Amniotic stem cell (primary cell): ENCODE measurements around the gene HHIPL2.
A peak's percentile ranks its signal among the peaks of the same experiment; 100 is the strongest.

Experiments
- DNase-seq: peaks from one replicate; lab custom pipeline; 2025; lab: John Stamatoyannopoulos, UW

HHIPL2 gene

GRCh38 chr1:222547944-222548671 is at the start of gene HHIPL2:
HHIPL2 (minus strand) TSS chr1:222548104; CDS start chr1:222548044, 60 bp downstream.
- DNase-seq: no peak

- DNase-seq: no peak
Measured at GRCh38 chr1:222596696-222597095, 48.8 kb upstream of the HHIPL2 start.

- DNase-seq: no peak
Measured at GRCh38 chr1:222594789-222595188, 46.9 kb upstream of the HHIPL2 start.

- DNase-seq: no peak
Measured at GRCh38 chr1:222592171-222592570, 44.3 kb upstream of the HHIPL2 start.

DNA sequence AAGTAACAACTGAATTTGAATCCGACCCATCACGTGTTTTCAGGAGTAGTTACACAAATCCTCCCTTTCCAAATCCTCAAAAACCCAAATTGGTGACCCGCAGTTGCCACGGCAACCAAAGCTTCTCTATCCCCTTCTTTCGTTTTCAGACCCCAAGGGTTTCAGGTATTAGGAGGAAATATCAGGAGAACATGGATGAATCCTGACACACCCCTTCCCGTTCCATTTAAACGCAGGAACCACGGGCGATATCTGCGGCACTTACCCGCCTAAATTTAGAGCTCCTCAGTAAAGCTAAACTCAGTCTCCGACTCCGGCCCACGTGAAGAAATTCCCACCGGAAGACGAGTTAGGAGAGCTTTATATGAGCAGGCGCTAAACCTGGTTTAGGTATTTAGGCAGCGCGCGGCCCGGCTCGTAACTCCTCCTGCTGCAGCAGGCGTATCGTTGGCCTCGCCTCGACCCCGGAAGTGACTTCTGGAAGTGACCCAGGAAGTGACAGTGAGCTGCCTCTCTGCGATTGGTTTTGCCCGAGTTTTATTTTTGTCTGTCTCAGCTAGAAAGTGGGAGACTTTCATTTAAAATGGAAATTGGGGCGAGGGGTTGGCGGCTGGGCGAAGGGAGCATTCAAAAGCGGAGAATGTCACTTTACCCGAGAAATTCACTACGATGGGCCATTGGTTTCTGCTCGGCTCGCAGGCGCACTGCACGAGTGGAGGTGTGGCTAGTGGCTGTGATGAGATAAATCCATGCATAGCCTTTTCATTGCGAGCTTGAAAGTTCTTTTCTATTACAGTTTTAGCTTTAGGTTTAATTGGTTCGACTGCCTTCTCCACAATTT is 41.8 kb upstream of the HHIPL2 start, which contains the start of gene TAF1A:
TSS of gene TAF1A (minus strand) at position 472 of the 841 bp plus-strand sequence.
- peak; percentile 69 for DNase-seq

DNA sequence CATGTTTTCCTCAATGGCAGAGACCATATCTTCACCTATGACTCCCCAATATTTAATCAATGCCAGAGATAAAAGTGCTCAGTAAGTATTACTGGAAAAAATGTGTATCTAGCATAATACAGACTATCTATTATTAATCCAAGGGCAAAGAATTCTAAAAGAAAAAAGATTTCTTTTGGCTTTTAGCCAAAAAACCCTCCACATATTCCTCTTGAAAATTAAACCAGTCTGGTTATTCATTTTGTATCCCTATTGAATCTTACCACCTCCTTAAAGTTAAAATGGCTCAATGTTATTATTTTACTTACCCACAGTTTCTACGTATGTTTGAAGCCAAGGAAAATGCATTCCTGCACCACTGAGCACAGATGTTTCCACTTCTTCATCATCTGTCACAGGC is 40.2 kb upstream of the HHIPL2 start:
- no peak for DNase-seq

- no peak for DNase-seq
Measured at GRCh38 chr1:222586842-222587241, 38.9 kb upstream of the HHIPL2 start.

DNA sequence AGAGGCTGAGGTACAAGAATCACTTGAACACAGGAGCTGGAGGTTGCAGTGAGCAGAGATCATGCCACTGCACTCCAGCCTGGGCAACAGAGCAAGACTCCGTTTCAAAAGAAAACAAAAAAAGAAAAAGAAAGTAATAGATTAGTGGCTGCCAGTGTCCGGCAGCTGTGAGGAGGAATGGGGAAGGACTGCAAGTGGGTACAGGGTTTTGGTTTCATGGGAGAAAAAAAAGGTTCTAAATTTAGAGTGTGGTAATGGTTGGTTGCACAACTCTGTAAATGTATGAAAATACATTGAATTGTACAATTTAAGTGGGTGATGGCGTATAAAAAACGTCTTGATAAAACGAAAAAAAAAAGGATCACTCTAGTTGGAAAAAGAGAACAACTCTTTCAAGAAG is 35.2 kb upstream of the HHIPL2 start:
- DNase-seq: no peak

DNA sequence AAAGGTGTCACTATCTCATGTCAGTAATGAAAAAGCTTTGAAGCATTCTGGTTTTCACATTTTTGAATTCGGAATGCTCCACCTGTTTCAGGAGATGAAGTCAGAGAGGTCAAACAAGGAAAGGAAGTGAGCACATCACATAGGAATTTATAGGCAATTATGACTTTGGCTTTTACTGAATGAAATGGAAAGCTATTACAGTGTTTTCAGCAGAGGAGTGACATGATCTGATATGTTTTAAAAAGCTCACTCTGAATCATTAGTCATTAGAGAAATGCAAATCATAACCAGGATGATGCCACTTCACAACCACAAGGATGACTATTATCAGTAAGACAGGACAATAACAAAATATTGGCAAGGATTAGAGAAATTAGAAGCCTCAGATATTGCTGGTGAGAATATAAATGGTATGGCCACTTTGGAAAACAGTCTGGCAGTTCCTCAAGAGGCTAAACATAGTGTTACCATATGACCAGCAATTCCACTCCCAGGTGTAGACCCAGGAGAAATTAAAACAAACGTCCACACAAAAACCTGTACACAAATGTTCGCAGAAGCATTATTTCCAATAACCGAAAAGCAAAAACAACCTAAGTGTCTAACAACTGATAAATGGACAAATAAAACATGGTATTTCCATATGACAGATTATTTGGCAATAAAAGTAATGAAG is 34.3 kb upstream of the HHIPL2 start:
- no peak for DNase-seq

DNA sequence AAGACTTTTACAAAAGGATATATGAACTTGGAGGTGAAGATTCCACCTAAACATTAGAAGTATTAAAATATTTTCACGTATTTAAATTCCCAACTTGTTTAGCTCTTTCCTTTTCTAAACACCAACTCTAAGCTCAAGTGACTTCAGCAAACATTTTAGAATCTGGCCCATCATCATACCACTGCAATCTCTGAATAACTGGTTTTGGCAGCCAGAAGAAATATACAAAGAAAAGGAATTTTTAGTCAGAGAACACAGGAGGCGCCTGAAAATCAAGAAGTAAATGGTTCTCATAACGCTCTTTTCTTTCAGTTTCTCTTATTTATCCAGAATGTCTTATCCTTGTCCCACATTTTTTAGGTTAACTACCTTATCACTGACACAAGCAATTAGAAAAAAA is 31.4 kb upstream of the HHIPL2 start:
- no peak for DNase-seq

- DNase-seq: no peak
Measured at GRCh38 chr1:222570837-222571236, 22.9 kb upstream of the HHIPL2 start.

- no peak for DNase-seq
Measured at GRCh38 chr1:222561656-222562055, 13.8 kb upstream of the HHIPL2 start.

DNA sequence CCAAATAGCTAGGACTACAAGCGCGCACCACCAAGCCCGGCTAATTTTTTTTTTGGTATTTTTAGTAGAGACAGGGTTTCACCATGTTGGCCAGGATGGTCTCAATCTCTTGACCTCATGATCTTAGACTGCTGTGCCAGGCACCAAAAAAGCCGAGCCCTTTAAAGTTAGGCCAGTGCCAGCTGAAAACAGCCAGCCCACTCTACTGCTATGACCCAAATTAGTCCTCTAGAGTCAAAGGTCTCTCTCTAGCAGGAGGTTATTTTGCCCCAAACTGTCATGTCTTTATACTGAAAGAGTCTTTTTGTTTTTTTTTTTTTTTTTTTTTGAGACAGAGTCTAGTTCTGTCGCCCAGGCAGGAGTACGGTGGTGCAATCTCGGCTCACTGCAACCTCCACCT is 9.7 kb upstream of the HHIPL2 start:
- DNase-seq: no peak

DNA sequence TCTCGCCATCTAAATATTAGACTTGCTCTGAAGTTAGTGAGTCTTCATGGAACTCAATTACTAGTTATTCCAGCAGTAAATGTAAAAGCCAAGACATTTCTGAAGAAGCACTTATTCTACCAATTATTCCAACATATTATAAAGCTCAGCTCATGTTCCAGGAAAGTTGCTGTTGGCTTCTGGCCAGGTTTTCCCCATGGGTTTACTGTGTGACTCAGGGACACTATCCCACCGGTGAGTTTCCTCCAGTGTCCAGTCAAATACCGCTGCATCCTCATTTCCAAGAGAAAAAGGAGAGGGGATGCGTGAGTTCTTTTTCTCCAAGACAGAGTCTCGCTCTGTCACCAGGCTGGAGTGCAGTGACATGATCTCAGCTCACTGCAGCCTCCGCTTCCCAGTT is 9.2 kb upstream of the HHIPL2 start:
- no peak for DNase-seq

GRCh38 chr1:222555992-222556615 is 8.2 kb upstream of the HHIPL2 start:
- DNase-seq: no peak

DNA sequence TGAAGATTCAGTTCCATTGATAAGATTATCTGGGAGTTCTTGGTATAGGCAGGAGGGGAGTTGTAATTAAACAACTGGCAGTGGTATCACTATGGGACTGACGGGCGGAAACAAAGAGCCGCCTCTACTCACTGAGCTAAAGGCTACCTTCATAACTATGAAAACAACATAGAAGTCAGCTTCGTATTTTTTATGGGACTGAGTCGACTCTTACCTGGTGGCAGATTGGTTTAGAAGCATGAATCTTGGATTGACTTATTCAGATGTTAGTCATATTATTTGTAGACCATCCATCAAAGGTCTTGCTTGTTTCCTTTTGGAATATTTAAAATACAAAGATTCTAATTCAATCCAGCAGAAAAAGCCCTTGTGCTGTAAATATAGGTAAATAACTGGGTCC is 6.3 kb upstream of the HHIPL2 start:
- no peak for DNase-seq

DNA sequence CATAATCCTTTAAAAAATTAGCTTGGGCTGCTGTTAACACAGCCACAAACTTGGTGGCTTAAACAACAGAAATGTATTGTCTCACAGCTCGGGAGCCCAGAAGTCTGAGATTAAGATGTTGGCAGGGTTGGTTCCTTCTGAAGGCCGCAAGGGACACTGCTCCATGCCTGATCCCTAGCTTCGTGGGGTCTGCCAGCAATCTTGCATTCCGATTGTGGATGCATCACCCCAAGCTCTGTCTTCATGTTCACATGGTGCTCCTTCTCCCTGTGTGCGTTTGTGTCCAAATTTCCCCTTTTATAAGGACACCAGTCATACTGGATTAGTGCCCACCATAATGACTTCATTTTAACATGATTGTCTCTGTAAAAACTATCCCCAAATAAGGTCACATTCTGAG is 5.0 kb upstream of the HHIPL2 start:
- no peak for DNase-seq

DNA sequence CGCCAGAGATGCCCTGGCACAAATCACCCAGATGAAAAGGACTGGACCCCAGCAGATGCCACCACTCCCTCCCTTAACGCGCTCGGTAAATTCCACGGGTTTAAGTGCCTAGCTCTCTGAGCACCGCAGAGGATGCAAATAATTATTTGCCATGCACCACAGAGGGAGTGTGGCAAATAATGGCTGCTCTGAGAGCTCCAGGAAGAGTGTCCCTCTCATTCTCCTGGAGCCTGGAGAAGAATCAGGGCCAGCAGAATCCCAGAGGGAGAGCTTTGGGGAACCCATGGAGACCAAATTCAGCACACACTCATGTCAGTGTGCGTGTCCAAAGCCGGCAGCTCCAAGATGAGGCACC is 667 bp downstream of the HHIPL2 start:
- DNase-seq: no peak

GRCh38 chr1:222546548-222547259 is 1.2 kb downstream of the HHIPL2 start:
- peak; percentile 75 for DNase-seq

- DNase-seq: no peak
Measured at GRCh38 chr1:222546091-222546490, 1.8 kb downstream of the HHIPL2 start.

DNA sequence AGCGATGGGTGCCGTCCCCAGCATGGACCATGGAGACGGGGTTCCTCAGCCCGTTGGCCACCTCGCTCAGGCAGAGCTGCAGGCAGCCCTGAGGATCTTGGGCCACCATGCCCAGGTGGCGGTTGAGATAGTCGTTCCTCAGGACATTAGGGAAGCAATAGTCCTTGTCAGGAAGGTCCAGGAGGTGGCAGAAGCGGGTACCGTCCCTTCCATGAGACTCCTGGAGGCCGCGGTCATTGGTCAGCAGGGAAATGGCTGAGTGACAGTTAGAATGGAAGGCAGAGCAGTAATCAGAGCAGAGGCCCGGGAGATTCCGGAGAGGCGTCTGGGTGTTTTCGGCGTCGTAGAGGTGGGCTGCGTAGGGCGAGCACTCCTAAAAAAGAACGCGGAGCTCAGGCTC is 4.1 kb downstream of the HHIPL2 start:
- no peak for DNase-seq

DNA sequence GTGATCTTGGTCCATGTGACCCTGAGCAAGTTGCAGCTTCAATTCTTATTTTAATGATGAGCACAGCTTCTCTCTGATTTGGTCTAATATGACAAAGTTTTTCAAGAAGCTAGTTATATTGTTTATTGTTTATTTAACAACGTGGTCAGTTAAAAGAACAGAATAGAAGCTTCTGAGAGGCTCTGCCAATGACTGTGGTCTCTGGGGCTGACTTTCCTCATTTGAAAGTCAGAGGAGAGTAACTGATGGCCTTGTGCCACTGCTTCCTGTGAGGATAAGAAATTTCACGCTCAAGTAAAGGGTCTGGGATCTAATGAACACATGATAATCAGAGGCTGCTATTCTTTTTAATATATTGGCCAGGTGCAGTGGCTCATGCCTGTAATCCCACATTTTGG is 7.3 kb downstream of the HHIPL2 start:
- no peak for DNase-seq
